GM12873 (cell line): Measurements from ENCODE around the gene FTO.

Experiments
- TF ChIP-seq, protein P1 (sequence below): IDR thresholded peaks from 2 replicates; pipeline ENCODE4 v1.5.1; 2012; ENCODE audit warnings: low read depth, mild to moderate bottlenecking, moderate library complexity, low read length, control low read depth; ENCODE audit not compliant: insufficient read depth; ENCODE audit errors: missing control alignments

FTO gene

DNA sequence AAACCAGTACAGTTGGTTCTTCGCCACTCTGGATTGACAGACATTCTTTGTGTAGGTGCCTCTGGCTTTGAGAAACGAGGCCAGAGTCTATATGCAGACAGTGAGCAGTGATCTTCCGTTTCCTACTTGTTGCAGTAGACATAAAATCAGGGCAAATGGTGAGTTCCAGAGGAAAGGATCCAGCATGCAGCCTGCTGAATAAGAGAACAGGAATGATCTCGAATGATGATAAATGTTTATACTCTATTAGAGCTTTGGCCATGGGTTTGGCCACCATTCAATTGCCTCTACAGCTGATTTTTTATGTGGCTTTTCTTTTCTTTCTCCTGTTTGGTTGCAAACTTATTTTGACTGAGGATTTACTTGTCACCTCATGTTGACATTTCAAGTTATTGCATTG is 295.9 kb downstream of the FTO start:
- TF ChIP-seq, protein P1, sequence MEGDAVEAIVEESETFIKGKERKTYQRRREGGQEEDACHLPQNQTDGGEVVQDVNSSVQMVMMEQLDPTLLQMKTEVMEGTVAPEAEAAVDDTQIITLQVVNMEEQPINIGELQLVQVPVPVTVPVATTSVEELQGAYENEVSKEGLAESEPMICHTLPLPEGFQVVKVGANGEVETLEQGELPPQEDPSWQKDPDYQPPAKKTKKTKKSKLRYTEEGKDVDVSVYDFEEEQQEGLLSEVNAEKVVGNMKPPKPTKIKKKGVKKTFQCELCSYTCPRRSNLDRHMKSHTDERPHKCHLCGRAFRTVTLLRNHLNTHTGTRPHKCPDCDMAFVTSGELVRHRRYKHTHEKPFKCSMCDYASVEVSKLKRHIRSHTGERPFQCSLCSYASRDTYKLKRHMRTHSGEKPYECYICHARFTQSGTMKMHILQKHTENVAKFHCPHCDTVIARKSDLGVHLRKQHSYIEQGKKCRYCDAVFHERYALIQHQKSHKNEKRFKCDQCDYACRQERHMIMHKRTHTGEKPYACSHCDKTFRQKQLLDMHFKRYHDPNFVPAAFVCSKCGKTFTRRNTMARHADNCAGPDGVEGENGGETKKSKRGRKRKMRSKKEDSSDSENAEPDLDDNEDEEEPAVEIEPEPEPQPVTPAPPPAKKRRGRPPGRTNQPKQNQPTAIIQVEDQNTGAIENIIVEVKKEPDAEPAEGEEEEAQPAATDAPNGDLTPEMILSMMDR: no peak

DNA sequence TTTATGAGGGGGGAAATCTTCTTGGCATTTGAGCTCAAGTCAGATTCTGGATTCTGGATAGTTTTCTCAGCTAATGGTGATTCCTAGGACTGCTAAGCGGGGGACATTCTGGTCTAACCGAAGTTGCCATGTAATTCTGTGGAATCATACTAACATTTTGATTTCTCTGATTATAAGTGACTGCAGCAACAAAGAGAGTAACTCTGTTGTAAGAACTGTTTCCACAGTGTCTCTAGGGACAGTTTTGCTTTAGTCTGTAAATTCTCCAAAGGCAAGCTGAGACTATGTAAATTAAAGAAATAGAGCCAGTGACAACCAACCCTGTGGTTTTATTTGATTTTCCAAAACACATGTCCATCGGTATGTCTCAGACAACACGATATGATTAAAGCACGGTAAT is 296.4 kb downstream of the FTO start:
- TF ChIP-seq, protein P1: no peak

DNA sequence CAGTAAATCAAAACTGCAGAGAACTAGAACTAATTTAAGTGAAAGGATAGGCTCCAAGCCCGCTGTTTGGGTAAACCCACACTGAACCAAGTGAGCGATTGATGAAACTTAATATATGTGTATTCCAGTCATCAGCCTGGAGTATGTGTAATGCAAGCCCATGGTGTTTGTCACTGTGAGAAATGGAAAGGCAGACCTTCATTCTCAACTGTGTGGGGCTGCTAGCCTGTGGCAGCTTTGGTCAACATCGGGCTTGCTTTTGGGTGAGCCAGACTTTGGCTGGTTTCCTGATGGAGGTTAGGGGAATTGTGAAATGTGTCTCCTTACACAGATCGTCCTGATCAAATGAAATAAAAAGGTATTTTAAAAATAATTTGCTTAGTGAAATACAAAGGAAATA is 302.7 kb downstream of the FTO start:
- TF ChIP-seq, protein P1: no peak

DNA sequence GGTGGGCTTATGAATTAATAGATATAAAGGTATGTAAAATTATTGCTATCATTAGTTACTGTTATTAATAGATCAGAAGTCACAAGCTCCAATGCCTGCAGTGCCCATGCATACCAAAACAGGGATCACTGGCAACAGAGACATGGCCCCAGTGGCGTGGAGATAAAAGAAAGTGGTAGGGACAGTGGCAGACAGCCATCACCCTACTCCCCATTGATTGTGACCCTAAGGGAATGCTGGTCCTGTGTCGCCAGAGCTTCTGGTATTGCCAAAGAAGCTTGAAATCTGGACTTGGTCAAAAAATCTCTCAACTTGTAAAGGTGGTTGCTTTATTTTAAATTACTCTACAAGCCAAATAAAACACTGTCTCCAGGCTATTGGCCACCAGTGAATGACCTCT is 303.5 kb downstream of the FTO start:
- TF ChIP-seq, protein P1: no peak

DNA sequence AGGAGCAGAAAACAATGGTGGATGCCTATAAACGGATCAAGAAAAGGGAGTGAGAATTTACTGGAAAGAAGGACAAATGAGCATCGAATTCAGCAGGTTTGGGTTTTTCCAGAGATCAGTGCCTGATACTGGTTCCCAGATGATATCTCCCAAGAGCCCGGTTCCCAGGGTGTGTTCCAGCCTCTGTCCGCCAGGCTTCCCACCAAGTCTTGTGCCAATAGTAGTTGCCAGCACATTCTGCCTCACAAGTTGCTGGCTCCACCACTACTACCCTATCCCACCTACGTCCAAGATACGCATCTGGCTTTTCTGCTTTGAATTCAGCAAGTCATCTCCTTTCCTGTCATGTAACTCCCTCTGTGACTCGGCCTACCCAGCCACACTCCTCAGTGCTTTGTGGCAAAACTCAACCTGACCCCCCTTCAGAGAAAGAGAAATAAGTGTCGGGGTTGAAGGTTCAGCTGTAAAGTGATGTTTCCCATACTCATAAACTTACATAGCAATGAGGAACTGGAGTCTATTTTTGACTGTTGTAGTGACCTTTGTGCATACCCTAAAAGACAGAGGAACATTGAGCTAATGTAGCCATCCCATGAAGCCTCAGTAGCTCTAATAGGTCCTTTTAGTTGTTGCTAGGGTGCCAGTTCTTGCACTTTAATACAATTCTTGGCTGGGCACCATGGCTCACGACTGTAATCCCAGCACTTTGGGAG is 305.7 kb downstream of the FTO start:
- TF ChIP-seq, protein P1: no peak

DNA sequence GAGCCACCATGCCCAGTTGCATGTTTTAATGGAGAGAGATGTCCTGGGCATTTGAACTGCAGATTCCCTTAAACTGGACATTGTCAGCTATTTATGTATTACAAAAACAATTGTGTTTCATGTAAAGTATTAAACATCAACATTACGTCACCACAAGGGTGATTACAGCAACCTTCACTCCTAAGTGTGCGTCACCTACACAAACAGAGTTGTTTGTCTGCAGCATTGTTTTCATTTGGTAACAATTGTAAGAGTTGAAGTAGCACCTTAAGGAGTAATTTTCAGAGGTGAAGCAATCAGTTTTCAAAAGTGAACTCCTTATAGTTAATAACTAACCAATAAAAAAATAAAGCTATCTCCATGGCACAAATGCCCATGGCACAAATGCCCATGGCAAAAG is 311.2 kb downstream of the FTO start:
- TF ChIP-seq, protein P1: no peak

DNA sequence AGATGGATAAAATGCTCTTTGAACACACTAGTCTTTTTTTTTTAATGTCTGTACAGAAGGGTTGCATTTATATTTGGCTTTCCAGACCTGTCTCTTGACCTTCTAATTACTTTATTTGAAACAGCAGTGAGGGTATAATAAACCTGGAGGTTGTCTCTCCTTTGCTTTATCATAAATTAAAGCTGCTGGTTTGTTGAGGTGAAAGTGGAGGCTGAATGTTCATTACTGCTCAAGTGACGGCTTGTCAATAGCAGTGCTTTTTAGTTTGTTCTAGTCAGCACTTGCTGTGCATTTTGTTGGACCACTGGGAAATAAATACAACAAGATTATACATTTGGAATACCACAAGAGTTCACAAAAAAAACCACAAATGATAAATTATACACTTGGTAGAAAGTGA is 318.4 kb downstream of the FTO start:
- TF ChIP-seq, protein P1: no peak
